Fibroblast of lung (primary cell): Measurements from ENCODE around the gene PGM1. TPM values are rescaled to one million over a fixed set of nuclear protein-coding genes. Genes with fewer than 3 reads are reported as not detected.
A peak's percentile ranks its signal among the peaks of the same experiment; 100 is the strongest.

Experiments used
- DNase-seq, 2 donors: peaks; one replicate each; pipeline versions ENCODE4 v3.0.0 to v3.0.0-alpha.2; 2010; ENCODE audit warnings: low read depth in 2 of 2
- H2AFZ ChIP-seq: 2 replicates; pipeline ENCODE4 v1.5.1; 2012; ENCODE audit warnings: low read length, control low read depth, inconsistent platforms
- H3K27ac ChIP-seq: 2 replicates; pipeline ENCODE4 v1.5.1; 2011; ENCODE audit warnings: low read length, control low read depth; ENCODE audit not compliant: insufficient read depth
- H3K27me3 ChIP-seq: 2 replicates; pipeline ENCODE4 v1.5.1; 2011; ENCODE audit warnings: mild to moderate bottlenecking, low read length; ENCODE audit not compliant: control insufficient read depth, insufficient read depth
- H3K36me3 ChIP-seq: 2 replicates; pipeline ENCODE4 v1.5.1; 2011; ENCODE audit warnings: low read length; ENCODE audit not compliant: control insufficient read depth, insufficient read depth
- H3K4me1 ChIP-seq: 2 replicates; pipeline ENCODE4 v1.5.1; 2011; ENCODE audit warnings: low read length; ENCODE audit not compliant: control insufficient read depth, insufficient read depth; ENCODE audit errors: extremely low read depth
- H3K4me2 ChIP-seq: 2 replicates; pipeline ENCODE4 v1.5.1; 2011; ENCODE audit warnings: low read length, control low read depth; ENCODE audit not compliant: insufficient read depth; ENCODE audit errors: extremely low read depth
- H3K4me3 ChIP-seq, 4 experiments: fragments of 200-600 bp in 1 of 4; sonication (generic) in 1 of 4; replicated peaks in 1 of 4; 2 replicates each; pipeline ENCODE4 v1.5.1; 2011 to 2016; ENCODE audit warnings: low read length in 4 of 4, low read depth in 3 of 4, mild to moderate bottlenecking in 3 of 4, control low read depth in 2 of 4, inconsistent platforms in 1 of 4, mixed read lengths in 1 of 4; ENCODE audit not compliant: insufficient read depth in 1 of 4; ENCODE audit errors: control extremely low read depth in 1 of 4
- H3K79me2 ChIP-seq: 2 replicates; pipeline ENCODE4 v1.5.1; 2012; ENCODE audit warnings: mild to moderate bottlenecking, low read length, inconsistent platforms; ENCODE audit not compliant: control insufficient read depth, insufficient read depth
- H3K9ac ChIP-seq: 2 replicates; pipeline ENCODE4 v1.5.1; 2011; ENCODE audit warnings: mild to moderate bottlenecking, low read length, control low read depth; ENCODE audit not compliant: insufficient read depth
- H3K9me3 ChIP-seq: 2 replicates; pipeline ENCODE4 v1.5.1; 2012; ENCODE audit warnings: low read depth, low read length; ENCODE audit not compliant: control insufficient read depth, insufficient read depth
- H4K20me1 ChIP-seq: 2 replicates; pipeline ENCODE4 v1.5.1; 2011; ENCODE audit warnings: low read length; ENCODE audit not compliant: control insufficient read depth, insufficient read depth; ENCODE audit errors: extremely low read depth
- EZH2 ChIP-seq: IDR thresholded peaks from 2 replicates; pipeline ENCODE4 v1.5.1; 2012; ENCODE audit warnings: low read length, control low read depth, mild to moderate bottlenecking; ENCODE audit errors: missing control alignments
- polyA minus RNA-seq: library from RNA; depleted of rRNA, polyadenylated mRNA; stranded (reverse); fragments of >200 nt; gene quantifications from 2 replicates; pipeline ENCODE4 v1.2.3, GENCODE V29; 2011; ENCODE audit warnings: low replicate concordance
- polyA plus RNA-seq, 2 donors: library from polyadenylated mRNA; depleted of rRNA in 1 of 2; stranded (reverse) in 1 of 2; unstranded in 1 of 2; fragments of >200 nt; gene quantifications; 2 replicates each; pipeline ENCODE4 v1.2.1, GENCODE V29; 2011 to 2012; ENCODE audit warnings: missing spikeins in 1 of 2
- total RNA-seq: library from RNA; depleted of rRNA; stranded (reverse); fragments of >200 nt; gene quantifications from 2 replicates; pipeline ENCODE4 v1.2.1, GENCODE V29; 2014
- TF ChIP-seq, protein P1 (sequence below), 2 donors: IDR thresholded peaks in 1 of 2; conservative IDR thresholded peaks in 1 of 2; 1 replicate in 1 of 2; 2 replicates in 1 of 2; pipeline ENCODE4 v1.5.1; 2011 to 2012; ENCODE audit warnings: low read length in 2 of 2, control low read depth in 1 of 2, inconsistent platforms in 1 of 2, low read depth in 1 of 2, mild to moderate bottlenecking in 1 of 2

The PGM1 gene
- total RNA-seq, result 51.4 and 66.5 TPM in 2 replicates
- polyA plus RNA-seq, result 23.8 and 43.7 TPM in 2 replicates
- 37.4 and 63.5 TPM in 2 replicates for polyA plus RNA-seq (2012)
- polyA minus RNA-seq, result 26.7 and 61.1 TPM in 2 replicates

DNA sequence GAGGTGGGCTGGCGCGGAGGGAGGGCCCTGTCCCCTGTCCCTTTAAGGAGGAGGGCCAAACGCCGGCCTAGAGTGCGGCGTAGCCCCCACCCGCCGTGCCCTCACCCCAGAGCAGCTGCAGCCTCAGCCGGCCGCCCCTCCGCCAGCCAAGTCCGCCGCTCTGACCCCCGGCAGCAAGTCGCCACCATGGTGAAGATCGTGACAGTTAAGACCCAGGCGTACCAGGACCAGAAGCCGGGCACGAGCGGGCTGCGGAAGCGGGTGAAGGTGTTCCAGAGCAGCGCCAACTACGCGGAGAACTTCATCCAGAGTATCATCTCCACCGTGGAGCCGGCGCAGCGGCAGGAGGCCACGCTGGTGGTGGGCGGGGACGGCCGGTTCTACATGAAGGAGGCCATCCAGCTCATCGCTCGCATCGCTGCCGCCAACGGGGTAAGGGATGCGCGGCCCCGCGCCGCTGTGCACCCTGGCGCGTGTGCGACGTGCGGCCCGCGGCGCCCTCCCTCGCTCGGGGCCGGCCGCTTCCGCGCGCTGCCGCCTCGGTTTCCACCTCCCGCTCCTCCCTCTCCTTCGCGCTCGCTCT is at the start of gene PGM1:
PGM1 (plus strand) TSS at position 109 of the 583 bp plus-strand sequence; CDS start at position 187, 78 bp downstream.
- TF ChIP-seq, protein P1, sequence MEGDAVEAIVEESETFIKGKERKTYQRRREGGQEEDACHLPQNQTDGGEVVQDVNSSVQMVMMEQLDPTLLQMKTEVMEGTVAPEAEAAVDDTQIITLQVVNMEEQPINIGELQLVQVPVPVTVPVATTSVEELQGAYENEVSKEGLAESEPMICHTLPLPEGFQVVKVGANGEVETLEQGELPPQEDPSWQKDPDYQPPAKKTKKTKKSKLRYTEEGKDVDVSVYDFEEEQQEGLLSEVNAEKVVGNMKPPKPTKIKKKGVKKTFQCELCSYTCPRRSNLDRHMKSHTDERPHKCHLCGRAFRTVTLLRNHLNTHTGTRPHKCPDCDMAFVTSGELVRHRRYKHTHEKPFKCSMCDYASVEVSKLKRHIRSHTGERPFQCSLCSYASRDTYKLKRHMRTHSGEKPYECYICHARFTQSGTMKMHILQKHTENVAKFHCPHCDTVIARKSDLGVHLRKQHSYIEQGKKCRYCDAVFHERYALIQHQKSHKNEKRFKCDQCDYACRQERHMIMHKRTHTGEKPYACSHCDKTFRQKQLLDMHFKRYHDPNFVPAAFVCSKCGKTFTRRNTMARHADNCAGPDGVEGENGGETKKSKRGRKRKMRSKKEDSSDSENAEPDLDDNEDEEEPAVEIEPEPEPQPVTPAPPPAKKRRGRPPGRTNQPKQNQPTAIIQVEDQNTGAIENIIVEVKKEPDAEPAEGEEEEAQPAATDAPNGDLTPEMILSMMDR (conservative IDR thresholded peaks at IDR 0.05 in 1 of 2, IDR thresholded peaks at IDR 0.05 in 1 of 2; ENCODE audit: low read depth in 1 of 2, low read length in 2 of 2), result no peak
- TF ChIP-seq EZH2, result no peak
- Histone ChIP-seq H3K4me1 (peaks cover 3% of the 10 kb centered on the region), H3K27ac (peak within 1 kb of the TSS; percentile 67), H3K36me3 (no peaks in the 10 kb centered on the region), H3K9me3 (no peaks in the 10 kb centered on the region), H3K4me2 (peak within 1 kb of the TSS; percentile 90), H3K4me3 (peak within 1 kb of the TSS; percentile 73 to 82 (median 78)), H4K20me1 (no peaks in the 10 kb centered on the region), H3K79me2 (no peaks in the 10 kb centered on the region), H3K9ac (peak within 1 kb of the TSS; percentile 80), H2AFZ (peak within 1 kb of the TSS; percentile 92), H3K27me3 (no peaks in the 10 kb centered on the region)
- DNase-seq, result peak; percentile 71 to 79

DNA sequence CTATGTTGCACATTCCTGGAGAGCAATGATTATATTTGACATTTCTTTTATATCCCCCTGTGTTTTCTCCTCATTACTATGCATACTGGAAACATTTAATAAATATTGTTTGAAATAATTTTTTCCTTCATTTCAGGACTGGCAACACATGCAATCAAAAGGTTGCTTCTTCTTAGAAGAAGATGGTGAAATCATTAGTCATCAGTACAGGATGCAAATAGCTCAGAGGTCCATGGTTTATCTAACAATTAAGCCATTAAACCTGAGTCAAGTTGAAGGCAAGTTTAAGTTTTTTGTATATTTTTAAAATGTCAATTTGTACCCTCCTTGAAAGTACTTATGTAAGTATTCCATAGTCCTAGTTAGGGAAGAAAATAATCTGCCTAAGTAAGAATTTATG is 47.4 kb upstream of the PGM1 start:
- no peak overlapping the region for H2AFZ ChIP-seq
- no peaks in the 10 kb centered on the region for H3K27me3 ChIP-seq
- no peak overlapping the region for H3K4me3 ChIP-seq
- H3K9ac ChIP-seq, result no peak overlapping the region
- TF ChIP-seq, protein P1 (conservative IDR thresholded peaks at IDR 0.05 in 1 of 2, IDR thresholded peaks at IDR 0.05 in 1 of 2; ENCODE audit: low read depth in 1 of 2, low read length in 2 of 2), result no peak
- no peak for TF ChIP-seq EZH2
- H3K4me1 ChIP-seq, result no peaks in the 10 kb centered on the region
- H3K4me2 ChIP-seq, result no peak overlapping the region
- no peaks in the 10 kb centered on the region for H3K9me3 ChIP-seq
- no peaks in the 10 kb centered on the region for H3K79me2 ChIP-seq
- no peaks in the 10 kb centered on the region for H3K36me3 ChIP-seq
- peak; percentile 27 to 34 for DNase-seq
- no peaks in the 10 kb centered on the region for H4K20me1 ChIP-seq
- no peak overlapping the region for H3K27ac ChIP-seq

DNA sequence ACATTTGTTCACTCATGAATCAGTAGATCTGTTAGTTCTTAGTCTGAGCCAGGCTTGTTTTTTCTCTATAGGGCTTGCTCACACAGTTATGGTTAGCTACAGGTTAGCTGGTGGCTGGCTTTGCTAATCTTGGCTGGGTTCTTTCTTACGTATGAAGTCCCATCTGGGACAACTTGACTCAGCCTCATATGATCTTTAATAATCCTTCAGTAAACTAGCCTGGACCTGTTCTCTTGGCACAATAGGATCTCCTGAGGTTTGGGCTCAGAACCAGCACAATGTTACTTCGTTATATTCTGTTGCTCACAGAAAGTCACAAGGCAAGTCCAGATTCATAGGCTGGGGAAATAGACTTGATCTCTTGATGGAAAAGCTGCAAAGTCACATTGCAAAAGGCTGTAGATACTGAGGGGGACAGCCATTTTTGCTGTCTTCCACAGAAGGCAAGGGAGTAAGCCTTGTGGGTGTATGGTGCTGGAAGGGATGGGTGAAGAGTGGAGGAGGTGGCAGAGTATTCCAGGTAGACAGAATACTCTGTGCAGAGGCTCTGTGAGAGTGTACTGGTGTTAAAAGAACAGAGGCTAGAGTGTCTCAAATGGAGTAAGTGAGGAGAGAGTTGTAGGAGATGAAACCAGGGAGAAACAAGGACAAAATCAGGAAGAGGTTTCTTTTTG is 45.5 kb upstream of the PGM1 start:
- DNase-seq, result peak; percentile 25 to 50
- H3K4me2 ChIP-seq, result no peak overlapping the region

More for the DNA sequence above, 45.5 kb upstream of the PGM1 start:
- no peak overlapping the region for H3K4me3 ChIP-seq
- H3K36me3 ChIP-seq, result no peaks in the 10 kb centered on the region
- no peak for TF ChIP-seq EZH2
- TF ChIP-seq, protein P1 (conservative IDR thresholded peaks at IDR 0.05 in 1 of 2, IDR thresholded peaks at IDR 0.05 in 1 of 2; ENCODE audit: low read depth in 1 of 2, low read length in 2 of 2), result no peak
- no peak overlapping the region for H3K27ac ChIP-seq
- no peaks in the 10 kb centered on the region for H3K79me2 ChIP-seq
- no peaks in the 10 kb centered on the region for H4K20me1 ChIP-seq
- H3K9me3 ChIP-seq, result no peaks in the 10 kb centered on the region
- no peaks in the 10 kb centered on the region for H3K27me3 ChIP-seq
- no peaks in the 10 kb centered on the region for H3K4me1 ChIP-seq
- H3K9ac ChIP-seq, result no peak overlapping the region
- H2AFZ ChIP-seq, result no peak overlapping the region
